ENCODE results near the gene TKTL1. TPM values are rescaled to one million over a fixed set of nuclear protein-coding genes. Genes with fewer than 3 reads are reported as not detected.
"Not testable (repeated sequence)": the region's sequence is repeated elsewhere in the genome, so short reads cannot be mapped to it uniquely, and the experiment has no call there.

The TKTL1 gene
- total RNA-seq, 1 experiment from 2014 or later: not detected

- Histone ChIP-seq H3K36me3 (ENCODE audit: insufficient read depth, low read length) (no peaks in the 10 kb centered on the region), H3K4me3 (ENCODE audit: low read length) (no peak overlapping the region), H3K4me1 (ENCODE audit: low read length) (peaks cover 8% of the 10 kb centered on the region), H3K27me3 (ENCODE audit: low read length) (no peaks in the 10 kb centered on the region), H3K79me2 (ENCODE audit: low read length) (no peaks in the 10 kb centered on the region), H2AFZ (ENCODE audit: low read length) (no peak overlapping the region), H3K9me3 (ENCODE audit: low read length) (no peaks in the 10 kb centered on the region), H3K4me2 (ENCODE audit: low read depth, low read length, poor library complexity, severe bottlenecking) (no peak overlapping the region), H3K9ac (ENCODE audit: low read length) (no peak overlapping the region), H3K9me2 (replicated peaks; ENCODE audit: insufficient read depth, low read length) (no peaks in the 10 kb centered on the region), H4K20me1 (ENCODE audit: insufficient read depth, low read depth, low read length) (no peaks in the 10 kb centered on the region), H3K27ac (ENCODE audit: low read length) (no peak overlapping the region)
- DNase-seq: no peak
Observed at GRCh38 chrX:154327038-154327820, 31.6 kb downstream of the TKTL1 start.

- no peak overlapping the region for H3K27ac ChIP-seq (ENCODE audit: low read length)
Observed at GRCh38 chrX:154328646-154329045, 33.1 kb downstream of the TKTL1 start.

GRCh38 chrX:154329294-154329693, 33.7 kb downstream of the TKTL1 start:
- Histone ChIP-seq H3K4me1 (ENCODE audit: low read length) (peaks cover 10% of the 10 kb centered on the region), H3K27ac (ENCODE audit: low read length) (no peak overlapping the region), H3K36me3 (ENCODE audit: insufficient read depth, low read length) (no peaks in the 10 kb centered on the region)

More at GRCh38 chrX:154328646-154329045, 33.1 kb downstream of the TKTL1 start:
- Histone ChIP-seq H3K4me1 (ENCODE audit: low read length) (peaks cover 4% of the 10 kb centered on the region), H4K20me1 (ENCODE audit: insufficient read depth, low read depth, low read length) (no peaks in the 10 kb centered on the region), H3K4me2 (ENCODE audit: low read depth, low read length, poor library complexity, severe bottlenecking) (no peak overlapping the region), H3K9me2 (replicated peaks; ENCODE audit: insufficient read depth, low read length) (no peaks in the 10 kb centered on the region), H3K27me3 (ENCODE audit: low read length) (no peaks in the 10 kb centered on the region), H3K4me3 (ENCODE audit: low read length) (no peak overlapping the region), H2AFZ (ENCODE audit: low read length) (no peak overlapping the region), H3K9ac (ENCODE audit: low read length) (no peak overlapping the region), H3K36me3 (ENCODE audit: insufficient read depth, low read length) (no peaks in the 10 kb centered on the region), H3K79me2 (ENCODE audit: low read length) (no peaks in the 10 kb centered on the region), H3K9me3 (ENCODE audit: low read length) (no peaks in the 10 kb centered on the region)
- no peak for DNase-seq

GRCh38 chrX:154332561-154332960, 37.0 kb downstream of the TKTL1 start:
- no peaks in the 10 kb centered on the region for H4K20me1 ChIP-seq (ENCODE audit: insufficient read depth, low read depth, low read length)
- no peaks in the 10 kb centered on the region for H3K9me3 ChIP-seq (ENCODE audit: low read length)
- H3K9me2 ChIP-seq (replicated peaks; ENCODE audit: insufficient read depth, low read length): no peaks in the 10 kb centered on the region
- no peaks in the 10 kb centered on the region for H3K79me2 ChIP-seq (ENCODE audit: low read length)
- H3K4me2 ChIP-seq (ENCODE audit: low read depth, low read length, poor library complexity, severe bottlenecking): no peak overlapping the region
- H3K9ac ChIP-seq (ENCODE audit: low read length): no peak overlapping the region
- peaks cover 15% of the 10 kb centered on the region for H3K4me1 ChIP-seq (ENCODE audit: low read length)
- H3K27ac ChIP-seq (ENCODE audit: low read length): no peak overlapping the region
- no peak overlapping the region for H3K4me3 ChIP-seq (ENCODE audit: low read length)
- no peaks in the 10 kb centered on the region for H3K36me3 ChIP-seq (ENCODE audit: insufficient read depth, low read length)
- DNase-seq: no peak
- H2AFZ ChIP-seq (ENCODE audit: low read length): no peak overlapping the region
- no peaks in the 10 kb centered on the region for H3K27me3 ChIP-seq (ENCODE audit: low read length)

More at GRCh38 chrX:154329294-154329693, 33.7 kb downstream of the TKTL1 start:
- no peaks in the 10 kb centered on the region for H4K20me1 ChIP-seq (ENCODE audit: insufficient read depth, low read depth, low read length)
- no peak for DNase-seq
- no peak overlapping the region for H3K4me3 ChIP-seq (ENCODE audit: low read length)
- no peaks in the 10 kb centered on the region for H3K9me3 ChIP-seq (ENCODE audit: low read length)
- no peaks in the 10 kb centered on the region for H3K79me2 ChIP-seq (ENCODE audit: low read length)
- H3K9ac ChIP-seq (ENCODE audit: low read length): no peak overlapping the region
- no peak overlapping the region for H3K4me2 ChIP-seq (ENCODE audit: low read depth, low read length, poor library complexity, severe bottlenecking)
- H2AFZ ChIP-seq (ENCODE audit: low read length): no peak overlapping the region
- no peaks in the 10 kb centered on the region for H3K9me2 ChIP-seq (replicated peaks; ENCODE audit: insufficient read depth, low read length)
- no peaks in the 10 kb centered on the region for H3K27me3 ChIP-seq (ENCODE audit: low read length)

GRCh38 chrX:154333116-154333515, 37.5 kb downstream of the TKTL1 start:
- H3K4me1 ChIP-seq (ENCODE audit: low read length): peaks cover 15% of the 10 kb centered on the region
- no peaks in the 10 kb centered on the region for H3K79me2 ChIP-seq (ENCODE audit: low read length)
- no peak overlapping the region for H3K4me2 ChIP-seq (ENCODE audit: low read depth, low read length, poor library complexity, severe bottlenecking)
- no peaks in the 10 kb centered on the region for H3K9me3 ChIP-seq (ENCODE audit: low read length)
- H3K36me3 ChIP-seq (ENCODE audit: insufficient read depth, low read length): no peaks in the 10 kb centered on the region
- H3K9ac ChIP-seq (ENCODE audit: low read length): no peak overlapping the region
- no peak overlapping the region for H3K4me3 ChIP-seq (ENCODE audit: low read length)
- no peaks in the 10 kb centered on the region for H3K27me3 ChIP-seq (ENCODE audit: low read length)
- H2AFZ ChIP-seq (ENCODE audit: low read length): no peak overlapping the region
- no peak for DNase-seq
- no peaks in the 10 kb centered on the region for H4K20me1 ChIP-seq (ENCODE audit: insufficient read depth, low read depth, low read length)
- H3K27ac ChIP-seq (ENCODE audit: low read length): no peak overlapping the region; the same call in 1 of the 2 replicates
- H3K9me2 ChIP-seq (replicated peaks; ENCODE audit: insufficient read depth, low read length): no peaks in the 10 kb centered on the region

GRCh38 chrX:154333837-154334271, 38.3 kb downstream of the TKTL1 start:
- Histone ChIP-seq H3K9me2 (replicated peaks; ENCODE audit: insufficient read depth, low read length) (no peaks in the 10 kb centered on the region), H3K9me3 (ENCODE audit: low read length) (no peaks in the 10 kb centered on the region), H3K36me3 (ENCODE audit: insufficient read depth, low read length) (no peaks in the 10 kb centered on the region), H3K4me2 (ENCODE audit: low read depth, low read length, poor library complexity, severe bottlenecking) (peak overlapping the region; percentile 54), H3K79me2 (ENCODE audit: low read length) (no peaks in the 10 kb centered on the region), H3K4me1 (ENCODE audit: low read length) (peaks cover 15% of the 10 kb centered on the region), H3K9ac (ENCODE audit: low read length) (peak overlapping the region; percentile 24; the same call in 1 of the 2 replicates), H4K20me1 (ENCODE audit: insufficient read depth, low read depth, low read length) (no peaks in the 10 kb centered on the region), H2AFZ (ENCODE audit: low read length) (peak overlapping the region; percentile 79), H3K4me3 (ENCODE audit: low read length) (0 out of 2 replicates have a peak overlapping the region, but pooled peaks have one; percentile 18), H3K27me3 (ENCODE audit: low read length) (no peaks in the 10 kb centered on the region), H3K27ac (ENCODE audit: low read length) (peak overlapping the region; percentile 50)
- peak; percentile 78 for DNase-seq

- H3K27ac ChIP-seq (ENCODE audit: low read length): peak overlapping the region; percentile 50
- H4K20me1 ChIP-seq (ENCODE audit: insufficient read depth, low read depth, low read length): no peaks in the 10 kb centered on the region
- H3K79me2 ChIP-seq (ENCODE audit: low read length): no peaks in the 10 kb centered on the region
- H3K9me3 ChIP-seq (ENCODE audit: low read length): no peaks in the 10 kb centered on the region
- H3K4me1 ChIP-seq (ENCODE audit: low read length): peaks cover 15% of the 10 kb centered on the region
- no peak overlapping the region for H3K4me3 ChIP-seq (ENCODE audit: low read length)
- H3K9ac ChIP-seq (ENCODE audit: low read length): 0 out of 2 replicates have a peak overlapping the region, but pooled peaks have one; percentile 24
- H3K4me2 ChIP-seq (ENCODE audit: low read depth, low read length, poor library complexity, severe bottlenecking): peak overlapping the region; percentile 54
- no peaks in the 10 kb centered on the region for H3K27me3 ChIP-seq (ENCODE audit: low read length)
- H2AFZ ChIP-seq (ENCODE audit: low read length): peak overlapping the region; percentile 79; the same call in 1 of the 2 replicates
- no peaks in the 10 kb centered on the region for H3K9me2 ChIP-seq (replicated peaks; ENCODE audit: insufficient read depth, low read length)
- H3K36me3 ChIP-seq (ENCODE audit: insufficient read depth, low read length): no peaks in the 10 kb centered on the region
- DNase-seq: no peak
Observed at GRCh38 chrX:154334496-154334895, 38.9 kb downstream of the TKTL1 start.

GRCh38 chrX:154341399-154342298, 46.1 kb downstream of the TKTL1 start:
- not testable (repeated sequence) for DNase-seq

More at GRCh38 chrX:154341399-154342298, 46.1 kb downstream of the TKTL1 start:
- H3K4me3 ChIP-seq (ENCODE audit: low read length); H3K27ac ChIP-seq (ENCODE audit: low read length); H3K4me1 ChIP-seq (ENCODE audit: low read length); H3K27me3 ChIP-seq (ENCODE audit: low read length); H3K4me2 ChIP-seq (ENCODE audit: low read depth, low read length, poor library complexity, severe bottlenecking); H3K79me2 ChIP-seq (ENCODE audit: low read length); H3K36me3 ChIP-seq (ENCODE audit: insufficient read depth, low read length); H3K9me2 ChIP-seq (replicated peaks; ENCODE audit: insufficient read depth, low read length); H2AFZ ChIP-seq (ENCODE audit: low read length); H3K9ac ChIP-seq (ENCODE audit: low read length); H3K9me3 ChIP-seq (ENCODE audit: low read length); H4K20me1 ChIP-seq (ENCODE audit: insufficient read depth, low read depth, low read length): not testable (repeated sequence)

Data from Karpas-422 (cell line).